Stimulated activated CD8-positive, alpha-beta memory T cell treated with anti-CD3 and anti-CD28 coated beads, Interleukin-7, amount 100 ng/mL, for 1 hour (primary cell): ENCODE data around the gene MPPED2.

Source experiments
- DNase-seq, 2 donors: peaks; one replicate each; pipeline ENCODE4 v3.0.0-alpha.2; 2020; ENCODE audit warnings: low read depth in 2 of 2

Gene MPPED2

GRCh38 chr11:30485756-30486155, 100.4 kb downstream of the MPPED2 start:
- no peak for DNase-seq

DNA sequence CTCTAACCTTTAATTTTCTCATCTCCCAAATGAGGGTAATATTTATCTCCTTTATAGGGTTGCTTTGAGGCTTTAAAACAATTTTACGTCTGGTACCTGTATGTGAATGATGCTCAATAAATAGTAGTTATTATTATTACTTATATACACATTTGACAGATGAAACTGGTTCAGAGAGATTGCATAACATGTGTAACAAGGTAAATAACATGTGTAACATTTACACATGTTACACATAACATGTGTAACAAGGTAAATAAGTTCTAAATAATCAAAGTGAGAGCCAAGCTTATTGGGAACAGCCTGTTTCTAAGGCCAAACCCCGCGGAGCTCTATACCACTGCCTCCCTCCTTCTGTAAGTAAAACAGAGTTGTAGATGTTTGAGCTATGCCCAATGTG, 100.9 kb downstream of the MPPED2 start:
- DNase-seq, result no peak

DNA sequence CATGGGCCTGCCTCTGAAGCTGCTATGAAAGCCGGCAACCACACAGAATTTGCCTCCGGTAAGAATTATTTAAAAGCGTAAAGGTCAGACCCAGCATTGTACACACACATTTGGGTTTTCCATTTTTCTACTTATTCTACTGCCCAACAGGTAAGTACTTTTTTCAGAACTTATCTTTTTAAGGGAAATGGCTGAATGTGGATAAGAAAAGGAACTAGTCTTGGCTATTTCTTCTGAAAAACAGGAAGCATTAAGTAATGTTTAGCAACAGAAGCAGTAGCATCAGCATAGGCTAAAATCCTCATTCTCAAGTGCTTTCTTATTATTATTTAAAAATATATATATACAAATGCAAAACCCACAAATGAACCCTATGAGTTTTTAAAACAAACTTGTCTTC, 103.1 kb downstream of the MPPED2 start:
- DNase-seq, result no peak

GRCh38 chr11:30481796-30482195, 104.4 kb downstream of the MPPED2 start:
- DNase-seq, result no peak

DNA sequence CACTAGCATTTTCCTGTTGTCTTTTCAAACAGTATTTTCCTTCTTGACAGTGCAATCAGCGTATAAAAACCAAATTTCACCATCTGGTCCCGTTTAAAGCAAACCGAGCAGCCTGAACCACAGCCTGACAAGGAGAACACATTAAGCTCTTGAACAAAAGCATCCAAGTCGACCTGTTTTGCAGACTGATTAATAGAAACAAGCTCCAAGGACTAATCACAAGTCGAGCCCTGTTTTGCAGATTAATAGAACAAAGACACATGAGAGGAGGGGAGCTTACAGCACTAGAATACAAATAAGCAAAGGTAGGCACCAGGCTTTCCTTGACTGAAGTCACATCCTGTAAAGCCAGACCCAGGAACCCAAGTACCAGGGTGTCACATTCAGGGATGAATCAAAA, 104.8 kb downstream of the MPPED2 start:
- DNase-seq, result no peak

DNA sequence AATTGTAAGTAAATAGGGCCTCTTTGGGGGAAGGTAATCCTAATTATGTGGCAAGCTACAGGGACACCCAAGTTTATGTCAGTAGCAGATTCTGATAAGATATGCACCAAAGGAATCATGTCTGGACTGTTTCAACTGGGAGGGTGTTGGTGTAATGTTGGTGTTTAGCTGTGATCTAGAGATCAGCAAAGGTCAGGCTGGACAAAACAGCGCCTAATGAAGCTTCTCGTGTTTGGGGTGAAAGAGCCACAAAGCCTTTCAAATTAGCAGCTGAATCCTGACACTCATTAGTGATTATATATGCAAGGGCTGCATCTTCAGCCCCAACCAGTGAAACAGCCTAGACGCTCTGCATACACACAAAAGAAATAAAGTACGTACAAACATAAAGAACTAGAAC, 106.3 kb downstream of the MPPED2 start:
- DNase-seq, result no peak

GRCh38 chr11:30478923-30479322, 107.2 kb downstream of the MPPED2 start:
- DNase-seq, result no peak

GRCh38 chr11:30477061-30477460, 109.1 kb downstream of the MPPED2 start:
- no peak for DNase-seq

- no peak for DNase-seq
Observed at GRCh38 chr11:30474151-30474954, 111.8 kb downstream of the MPPED2 start.

GRCh38 chr11:30471244-30471643, 114.9 kb downstream of the MPPED2 start:
- DNase-seq, result no peak

DNA sequence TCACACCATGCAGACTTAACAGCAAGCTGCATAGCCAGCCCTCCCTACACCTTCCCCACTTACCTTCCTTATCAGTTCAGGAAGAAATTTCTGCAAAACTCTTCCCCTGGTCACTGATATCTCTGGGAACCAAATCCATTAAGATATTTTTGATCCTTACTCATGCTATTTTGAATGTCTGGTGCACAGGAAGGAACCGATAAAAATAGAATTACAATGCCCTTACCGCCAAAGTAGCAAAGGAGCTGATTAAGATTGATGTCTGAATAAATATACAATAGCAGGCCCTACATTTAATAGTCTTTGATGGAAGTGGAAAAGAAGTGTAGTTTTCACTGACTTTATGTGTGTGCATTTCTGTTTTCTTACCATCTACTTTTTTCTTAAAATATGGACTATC, 117.3 kb downstream of the MPPED2 start:
- DNase-seq, result no peak

GRCh38 chr11:30467176-30467575, 119.0 kb downstream of the MPPED2 start:
- DNase-seq, result no peak

- DNase-seq, result no peak
Observed at GRCh38 chr11:30465623-30466022, 120.5 kb downstream of the MPPED2 start.

GRCh38 chr11:30465192-30465591, 121.0 kb downstream of the MPPED2 start:
- no peak for DNase-seq

- no peak for DNase-seq
Observed at GRCh38 chr11:30463266-30463665, 122.9 kb downstream of the MPPED2 start.

GRCh38 chr11:30462421-30462820, 123.7 kb downstream of the MPPED2 start:
- DNase-seq, result no peak

DNA sequence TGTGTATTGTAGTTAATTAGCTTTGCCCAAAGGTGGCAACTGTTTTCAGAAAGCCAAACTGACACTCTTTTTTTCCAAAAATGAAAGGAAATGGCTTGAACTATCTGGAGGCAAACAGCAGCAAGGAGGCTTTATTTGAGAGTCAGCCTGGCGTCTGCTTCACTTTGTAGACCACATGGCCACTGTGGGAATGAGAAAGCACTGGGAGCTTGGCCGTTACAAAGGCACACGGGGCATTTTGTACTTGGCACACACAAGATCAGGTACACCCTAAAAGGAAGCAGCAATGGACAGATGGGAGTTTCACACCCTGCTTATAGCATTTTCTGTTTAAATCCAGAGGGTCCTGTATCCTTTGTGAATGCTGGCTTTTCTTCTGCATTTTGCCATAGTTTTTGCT, 126.3 kb downstream of the MPPED2 start:
- no peak for DNase-seq

DNA sequence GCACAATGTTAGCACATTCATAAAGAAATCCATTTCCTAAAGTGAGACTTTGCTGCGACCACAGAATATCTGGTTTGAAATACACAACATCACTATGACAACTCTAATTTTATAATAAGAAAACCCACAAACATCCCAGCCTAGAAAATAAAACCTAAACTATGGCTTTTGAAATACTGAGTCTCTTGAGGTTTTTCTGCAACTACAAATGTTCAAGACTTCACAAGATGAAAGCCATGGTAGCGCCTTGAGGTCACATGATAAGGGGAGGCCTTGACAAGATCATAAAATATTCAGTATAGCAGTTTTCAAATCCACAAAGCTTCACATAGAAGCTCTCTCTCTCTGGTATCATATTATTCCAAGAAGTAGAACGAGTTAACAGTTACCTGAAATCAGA, 126.8 kb downstream of the MPPED2 start:
- DNase-seq, result no peak

- no peak for DNase-seq
Observed at GRCh38 chr11:30458541-30458940, 127.6 kb downstream of the MPPED2 start.

DNA sequence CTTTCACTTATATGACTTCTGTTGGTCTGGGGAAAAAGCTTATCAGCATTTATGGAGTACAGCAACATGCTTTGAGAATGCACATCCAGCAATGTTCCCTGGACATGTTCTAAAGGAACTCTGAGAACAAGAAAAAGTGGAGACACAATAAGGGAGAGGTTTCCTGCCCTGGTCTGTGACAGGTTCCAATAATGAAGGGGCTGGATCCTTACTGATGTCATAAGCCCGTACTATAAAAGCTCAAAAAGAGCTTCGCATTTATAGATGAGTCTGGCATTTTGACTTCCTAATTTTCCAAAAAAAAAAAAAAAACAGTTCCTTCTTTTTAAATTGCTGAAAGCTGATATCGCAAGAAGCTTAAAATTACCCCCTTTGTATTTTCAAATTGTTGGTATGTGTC, 129.1 kb downstream of the MPPED2 start:
- DNase-seq, result no peak

GRCh38 chr11:30455025-30455424, 131.1 kb downstream of the MPPED2 start:
- no peak for DNase-seq

GRCh38 chr11:30454541-30454940, 131.6 kb downstream of the MPPED2 start:
- no peak for DNase-seq

DNA sequence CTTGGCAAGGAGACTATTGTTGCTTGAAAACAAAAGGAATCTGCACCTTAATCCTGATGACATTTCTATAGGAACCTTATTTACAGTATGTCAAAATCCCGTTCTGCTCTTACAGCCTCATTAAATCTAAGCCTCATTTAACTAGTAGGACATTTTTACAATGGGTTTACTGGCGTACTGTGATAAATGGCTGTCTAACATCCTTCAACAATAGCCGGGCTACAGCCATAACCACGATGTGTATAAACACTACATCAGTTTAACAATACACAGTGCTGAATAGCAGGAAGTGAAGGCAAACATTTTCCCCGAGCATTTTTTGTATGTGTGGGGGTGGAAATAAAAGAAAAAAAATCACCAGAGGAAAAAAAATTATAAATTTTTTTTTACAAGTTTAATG, 132.0 kb downstream of the MPPED2 start:
- DNase-seq, result no peak

DNA sequence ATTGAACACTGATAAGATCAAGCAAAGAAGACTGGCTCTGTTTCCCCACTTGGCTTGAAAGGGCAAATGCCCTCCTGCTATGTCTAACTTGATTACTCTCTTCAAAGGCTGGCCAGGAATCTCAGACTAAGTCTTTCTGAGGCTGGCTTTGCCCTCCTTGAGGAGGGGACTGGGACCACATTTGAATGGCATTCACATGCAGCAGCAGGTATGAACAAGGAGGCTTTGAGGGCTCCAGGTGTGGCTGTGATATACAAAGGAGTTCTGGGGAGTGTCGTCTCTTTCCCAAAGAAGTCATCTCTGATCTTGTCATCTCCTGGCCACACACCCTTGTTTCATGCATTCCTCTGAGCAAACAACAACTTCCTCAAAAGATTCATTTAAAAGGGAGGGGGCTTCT, 132.4 kb downstream of the MPPED2 start:
- DNase-seq, result no peak
